Neutrophil (primary cell): ENCODE results near the gene SREK1.

Source experiments
- H3K27ac ChIP-seq: fragments of 200-600 bp; sonication (generic); 2 replicates; pipeline ENCODE4 v1.5.1; 2016; ENCODE audit warnings: mild to moderate bottlenecking, moderate library complexity
- H3K27me3 ChIP-seq: fragments of 200-600 bp; sonication (generic); 2 replicates; pipeline ENCODE4 v1.6.0; 2016; ENCODE audit warnings: mild to moderate bottlenecking
- H3K36me3 ChIP-seq: fragments of 200-600 bp; sonication (generic); 2 replicates; pipeline ENCODE4 v1.5.1; 2017
- H3K4me1 ChIP-seq, 2 experiments: fragments of 200-600 bp in 1 of 2; sonication (generic) in 1 of 2; 1 replicate in 1 of 2; 2 replicates in 1 of 2; pipeline versions ENCODE4 v1.5.1 to v1.6.1; 2013 to 2016; ENCODE audit warnings: low read depth in 1 of 2, low read length in 1 of 2, mild to moderate bottlenecking in 1 of 2, moderate library complexity in 1 of 2; ENCODE audit not compliant: control insufficient read depth in 1 of 2, insufficient read depth in 1 of 2
- H3K4me3 ChIP-seq, 2 experiments: fragments of 200-600 bp in 1 of 2; sonication (generic) in 1 of 2; 1 replicate in 1 of 2; 2 replicates in 1 of 2; pipeline ENCODE4 v1.5.1; 2013 to 2016; ENCODE audit warnings: low read depth in 1 of 2, low read length in 1 of 2, mild to moderate bottlenecking in 1 of 2, moderate library complexity in 1 of 2
- H3K9me3 ChIP-seq: fragments of 200-600 bp; sonication (generic); 2 replicates; pipeline ENCODE4 v1.5.1; 2016
- CTCF ChIP-seq: fragments of 200-600 bp; sonication (generic); IDR thresholded peaks from 2 replicates; pipeline ENCODE4 v1.5.1; 2016; ENCODE audit warnings: antibody characterized with exemption

SREK1 gene

GRCh38 chr5:66223637-66224036 lies 79.5 kb downstream of the SREK1 start:
- H3K27ac ChIP-seq, result no peak overlapping the region
- no peaks in the 10 kb centered on the region for H3K9me3 ChIP-seq
- no peaks in the 10 kb centered on the region for H3K4me1 ChIP-seq
- TF ChIP-seq CTCF, result no peak
- no peak overlapping the region for H3K4me3 ChIP-seq
- H3K27me3 ChIP-seq, result no peaks in the 10 kb centered on the region
- no peaks in the 10 kb centered on the region for H3K36me3 ChIP-seq

GRCh38 chr5:66224274-66224673 lies 80.2 kb downstream of the SREK1 start:
- TF ChIP-seq CTCF, result no peak
- no peaks in the 10 kb centered on the region for H3K4me1 ChIP-seq
- no peak overlapping the region for H3K27ac ChIP-seq
- H3K4me3 ChIP-seq, result no peak overlapping the region
- no peaks in the 10 kb centered on the region for H3K27me3 ChIP-seq
- H3K9me3 ChIP-seq, result no peaks in the 10 kb centered on the region
- H3K36me3 ChIP-seq, result no peaks in the 10 kb centered on the region

- no peaks in the 10 kb centered on the region for H3K27me3 ChIP-seq
- TF ChIP-seq CTCF, result no peak
- no peak overlapping the region for H3K27ac ChIP-seq
- H3K4me1 ChIP-seq, result no peaks in the 10 kb centered on the region
- H3K9me3 ChIP-seq, result no peaks in the 10 kb centered on the region
- no peaks in the 10 kb centered on the region for H3K36me3 ChIP-seq
- H3K4me3 ChIP-seq, result no peak overlapping the region
Measured at GRCh38 chr5:66224773-66225553, 80.9 kb downstream of the SREK1 start.

- TF ChIP-seq CTCF, result no peak
- H3K4me3 ChIP-seq, result no peak overlapping the region
- no peak overlapping the region for H3K27ac ChIP-seq
- H3K36me3 ChIP-seq, result no peaks in the 10 kb centered on the region
- H3K4me1 ChIP-seq, result no peaks in the 10 kb centered on the region
- no peaks in the 10 kb centered on the region for H3K9me3 ChIP-seq
- no peaks in the 10 kb centered on the region for H3K27me3 ChIP-seq
Measured at GRCh38 chr5:66230551-66230950, 86.5 kb downstream of the SREK1 start.

GRCh38 chr5:66231508-66231907 lies 87.4 kb downstream of the SREK1 start:
- Histone ChIP-seq H3K27me3 (no peaks in the 10 kb centered on the region), H3K9me3 (no peaks in the 10 kb centered on the region), H3K4me3 (no peak overlapping the region), H3K4me1 (no peaks in the 10 kb centered on the region), H3K27ac (no peak overlapping the region), H3K36me3 (no peaks in the 10 kb centered on the region)
- TF ChIP-seq CTCF, result no peak
